ENCODE data around the gene RGL2. TPM values are rescaled to one million over a fixed set of nuclear protein-coding genes. Genes with fewer than 3 reads are reported as not detected.

RGL2 gene
- total RNA-seq, 3 donors from 2014 or later = 38.9 to 151 (median 103) TPM

DNA sequence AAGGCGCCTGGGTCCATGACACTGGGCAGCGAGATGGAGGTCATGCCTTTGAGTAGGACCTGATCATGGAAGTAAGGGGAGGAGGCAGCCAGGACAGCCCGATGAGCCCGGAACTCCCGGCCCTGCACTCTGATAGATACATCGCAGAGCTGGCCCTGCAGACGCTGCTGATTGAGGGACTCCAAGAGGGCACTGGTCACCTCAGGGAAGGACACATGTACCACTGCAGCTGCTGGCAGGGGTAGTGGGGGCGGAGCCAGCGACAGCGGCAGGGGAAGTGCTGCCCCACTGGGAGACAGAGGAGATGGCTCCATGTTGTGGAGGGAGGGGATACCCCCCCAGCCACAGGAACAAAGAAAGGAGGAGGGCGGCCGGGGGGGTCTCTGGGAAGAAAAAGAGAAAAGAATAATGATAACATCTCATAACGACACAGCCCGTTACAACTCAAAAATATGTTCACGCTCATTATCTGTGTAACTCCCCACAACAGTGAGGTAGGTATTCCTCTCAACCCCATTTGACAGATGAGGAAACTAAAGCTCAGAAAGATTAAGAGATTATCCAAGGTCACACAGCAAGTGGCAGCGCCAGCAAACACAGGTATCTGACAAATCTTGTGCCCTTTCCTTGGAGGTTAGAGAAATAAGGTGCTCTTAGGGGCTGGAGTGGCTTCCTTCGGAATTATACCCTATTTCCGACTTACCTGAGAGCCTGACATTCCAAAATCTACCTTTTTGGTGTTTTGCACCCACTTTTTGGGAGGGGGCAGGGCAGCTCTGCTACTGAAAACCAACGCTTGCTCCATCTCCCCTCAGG lies 18.1 kb upstream of the RGL2 start:
- peak overlapping the region; percentile 50 to 64 (median 54) for H3K4me3 ChIP-seq
- TF ChIP-seq, protein P1, sequence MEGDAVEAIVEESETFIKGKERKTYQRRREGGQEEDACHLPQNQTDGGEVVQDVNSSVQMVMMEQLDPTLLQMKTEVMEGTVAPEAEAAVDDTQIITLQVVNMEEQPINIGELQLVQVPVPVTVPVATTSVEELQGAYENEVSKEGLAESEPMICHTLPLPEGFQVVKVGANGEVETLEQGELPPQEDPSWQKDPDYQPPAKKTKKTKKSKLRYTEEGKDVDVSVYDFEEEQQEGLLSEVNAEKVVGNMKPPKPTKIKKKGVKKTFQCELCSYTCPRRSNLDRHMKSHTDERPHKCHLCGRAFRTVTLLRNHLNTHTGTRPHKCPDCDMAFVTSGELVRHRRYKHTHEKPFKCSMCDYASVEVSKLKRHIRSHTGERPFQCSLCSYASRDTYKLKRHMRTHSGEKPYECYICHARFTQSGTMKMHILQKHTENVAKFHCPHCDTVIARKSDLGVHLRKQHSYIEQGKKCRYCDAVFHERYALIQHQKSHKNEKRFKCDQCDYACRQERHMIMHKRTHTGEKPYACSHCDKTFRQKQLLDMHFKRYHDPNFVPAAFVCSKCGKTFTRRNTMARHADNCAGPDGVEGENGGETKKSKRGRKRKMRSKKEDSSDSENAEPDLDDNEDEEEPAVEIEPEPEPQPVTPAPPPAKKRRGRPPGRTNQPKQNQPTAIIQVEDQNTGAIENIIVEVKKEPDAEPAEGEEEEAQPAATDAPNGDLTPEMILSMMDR (IDR thresholded peaks at IDR 0.05) = no peak
- TF ChIP-seq POLR2AphosphoS5 (IDR thresholded peaks at IDR 0.05) = no peak
- TF ChIP-seq POLR2A (IDR thresholded peaks at IDR 0.05) = no peak
- H3K27me3 ChIP-seq = no peaks in the 10 kb centered on the region
- peaks cover 3 to 59% of the 10 kb centered on the region in 2 donors for H3K4me1 ChIP-seq
- no peaks in the 10 kb centered on the region for H3K9me3 ChIP-seq
- H3K36me3 ChIP-seq = no peaks in the 10 kb centered on the region
- intact Hi-C loops (cut with DNase I; ENCODE audit: low total_unique reads) = no loop called here
- no peak for DNase-seq (ENCODE audit: low spot score in 2 of 2)
- H3K27ac ChIP-seq = peak overlapping the region; percentile 87 to 92

GRCh38 chr6:33315793-33316602 lies 17.3 kb upstream of the RGL2 start:
- Histone ChIP-seq H3K4me3 (no peak overlapping the region), H3K4me1 (peaks cover 4 to 54% of the 10 kb centered on the region in 2 donors), H3K36me3 (no peaks in the 10 kb centered on the region), H3K9me3 (no peaks in the 10 kb centered on the region), H3K27me3 (no peaks in the 10 kb centered on the region), H3K27ac (peak overlapping the region; percentile 98)
- intact Hi-C loops (cut with DNase I; ENCODE audit: low total_unique reads) = no loop called here
- TF ChIP-seq POLR2A (IDR thresholded peaks at IDR 0.05) (no peak), POLR2AphosphoS5 (IDR thresholded peaks at IDR 0.05) (no peak)
- TF ChIP-seq, protein P1 (IDR thresholded peaks at IDR 0.05) = no peak
- DNase-seq (ENCODE audit: low spot score in 2 of 2) = no peak

DNA sequence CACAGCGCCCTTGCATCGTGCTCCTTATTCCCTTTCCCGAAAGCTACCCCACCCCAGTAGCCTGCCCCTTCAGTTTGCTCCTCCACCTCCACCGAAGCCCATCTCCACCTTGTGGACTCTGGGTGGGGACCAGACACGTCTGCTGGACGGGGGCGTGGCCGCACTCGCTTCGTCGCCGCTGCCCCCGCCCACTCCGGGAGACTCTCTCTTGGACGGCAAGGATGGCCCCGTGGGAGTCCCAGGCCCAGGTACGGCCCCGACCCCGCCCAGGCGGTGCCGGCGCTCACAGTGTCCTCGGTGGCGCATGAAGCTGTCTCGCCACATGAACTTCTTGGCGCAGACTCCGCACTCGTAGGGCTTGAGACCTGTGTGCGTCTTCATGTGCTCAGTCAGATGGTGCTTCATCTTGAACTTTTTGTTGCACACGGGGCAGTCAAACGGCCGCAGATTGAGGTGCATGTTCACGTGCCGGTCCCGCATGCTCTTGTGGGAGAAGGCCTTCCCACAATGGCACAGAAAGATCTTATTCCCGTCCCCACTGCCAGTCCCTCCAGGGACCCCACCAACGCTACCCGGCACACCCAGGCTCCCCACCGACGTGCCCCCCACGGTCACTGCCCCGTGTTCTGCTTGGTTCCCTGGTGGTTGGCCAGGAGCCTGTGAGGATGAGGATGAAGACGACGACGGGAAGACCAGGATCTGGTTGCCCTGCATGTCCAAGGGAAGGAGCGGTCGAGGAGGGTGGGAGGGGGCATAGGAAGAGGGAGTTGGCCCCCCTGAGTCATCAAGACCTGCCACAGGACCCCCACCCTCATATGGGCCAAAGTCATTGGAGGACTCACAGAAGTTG lies 16.4 kb upstream of the RGL2 start:
- no peaks in the 10 kb centered on the region for H3K9me3 ChIP-seq
- peak overlapping the region; percentile 98 for H3K27ac ChIP-seq
- H3K4me3 ChIP-seq = peak overlapping the region; percentile 62 to 82 (median 80)
- no peaks in the 10 kb centered on the region for H3K36me3 ChIP-seq
- peak; percentile 57 to 70 for DNase-seq (ENCODE audit: low spot score in 2 of 2)
- TF ChIP-seq POLR2AphosphoS5 (IDR thresholded peaks at IDR 0.05) (no peak), POLR2A (IDR thresholded peaks at IDR 0.05) (no peak)
- TF ChIP-seq, protein P1 (IDR thresholded peaks at IDR 0.05) = no peak
- intact Hi-C loops (cut with DNase I; ENCODE audit: low total_unique reads) = no loop called here
- H3K27me3 ChIP-seq = no peaks in the 10 kb centered on the region
- peaks cover 4 to 46% of the 10 kb centered on the region in 2 donors for H3K4me1 ChIP-seq

- Histone ChIP-seq H3K9me3 (no peaks in the 10 kb centered on the region), H3K27ac (peak overlapping the region; percentile 98), H3K27me3 (no peaks in the 10 kb centered on the region), H3K4me1 (peaks cover 4 to 40% of the 10 kb centered on the region in 2 donors), H3K4me3 (peak overlapping the region; percentile 62 to 82 (median 80)), H3K36me3 (no peaks in the 10 kb centered on the region)
- intact Hi-C loops (cut with DNase I; ENCODE audit: low total_unique reads) = no loop called here
- peak; percentile 62 to 73 for DNase-seq (ENCODE audit: low spot score in 2 of 2)
- TF ChIP-seq POLR2AphosphoS5 (IDR thresholded peaks at IDR 0.05) (peak; percentile 12 to 41 (median 12)), POLR2A (IDR thresholded peaks at IDR 0.05) (no peak)
These were observed 15.8 kb upstream of the RGL2 start for GRCh38 chr6:33314515-33314942.

Measured in breast epithelium (tissue), 4 donors.